SK-N-SH treated with all-trans-retinoic acid at 6 μM for 48 hours (cell line): ENCODE data around the gene WNT7A.

ENCODE experiments used
- CREB5 ChIP-seq: fragments of 250-450 bp; sonication (Bioruptor Pico); IDR thresholded peaks from 2 replicates; pipeline ENCODE4 v1.5.1; 2020; ENCODE audit warnings: low read depth, mild to moderate bottlenecking, moderate library complexity
- CSRNP3 ChIP-seq: fragments of 250-450 bp; sonication (Bioruptor Pico); IDR thresholded peaks from 2 replicates; pipeline ENCODE4 v1.5.1; 2021; ENCODE audit warnings: mild to moderate bottlenecking, moderate library complexity
- PATZ1 ChIP-seq: fragments of 250-450 bp; sonication (Bioruptor Pico); IDR thresholded peaks from 2 replicates; pipeline ENCODE4 v1.8.0; 2020; ENCODE audit warnings: mild to moderate bottlenecking, moderate library complexity, borderline replicate concordance
- RARB ChIP-seq: fragments of 250-450 bp; sonication (Bioruptor Pico); IDR thresholded peaks from 2 replicates; pipeline ENCODE4 v1.8.0; 2021; ENCODE audit warnings: mild to moderate bottlenecking, moderate library complexity
- SNAI2 ChIP-seq: fragments of 250-450 bp; sonication (Bioruptor Pico); IDR thresholded peaks from 2 replicates; pipeline ENCODE4 v1.5.0; 2020; ENCODE audit warnings: mild to moderate bottlenecking, moderate library complexity
- TOX ChIP-seq: fragments of 250-450 bp; sonication (Bioruptor Pico); IDR thresholded peaks from 2 replicates; pipeline ENCODE4 v1.8.0; 2021; ENCODE audit warnings: mild to moderate bottlenecking, moderate library complexity, borderline replicate concordance
- ZFP3 ChIP-seq: fragments of 250-450 bp; sonication (Bioruptor Pico); IDR thresholded peaks from 2 replicates; pipeline ENCODE4 v1.5.0; 2020; ENCODE audit warnings: mild to moderate bottlenecking, moderate library complexity

GRCh38 chr3:13818919-13819318, 61.0 kb downstream of the WNT7A start:
- no peak for TF ChIP-seq CSRNP3 (CRISPR knock-in tag)
- TF ChIP-seq ZFP3: no peak
- TF ChIP-seq TOX (CRISPR knock-in tag): no peak
- no peak for TF ChIP-seq CREB5 (CRISPR knock-in tag)
- TF ChIP-seq SNAI2 (CRISPR knock-in tag): no peak
- no peak for TF ChIP-seq RARB (CRISPR knock-in tag)
- no peak for TF ChIP-seq PATZ1 (CRISPR knock-in tag)
